Measurements from ENCODE around the gene ASCL3. TPM values are rescaled to one million over a fixed set of nuclear protein-coding genes. Genes with fewer than 3 reads are reported as not detected.
"Not testable (repeated sequence)": the region's sequence is repeated elsewhere in the genome, so short reads cannot be mapped to it uniquely, and the experiment has no call there.

ASCL3 gene
- total RNA-seq, 1 donor from 2014 or later: not detected

- Histone ChIP-seq H3K4me1 (no peaks in the 10 kb centered on the region), H3K27me3 (no peaks in the 10 kb centered on the region), H3K4me3 (no peak overlapping the region), H3K36me3 (no peaks in the 10 kb centered on the region), H3K9me3 (no peaks in the 10 kb centered on the region), H3K27ac (no peak overlapping the region)
- DNase-seq (ENCODE audit: low spot score in 2 of 2): peak in 1 of 2 donors; percentile 22
- no peak for TF ChIP-seq CTCF (IDR thresholded peaks at IDR 0.05)
- intact Hi-C loops (cut with DNase I): no loop called here
Observed at GRCh38 chr11:8937659-8938058, 5.2 kb downstream of the ASCL3 start.

GRCh38 chr11:8937159-8937558 lies 5.7 kb downstream of the ASCL3 start:
- peak in 1 of 2 donors; percentile 39 for DNase-seq (ENCODE audit: low spot score in 2 of 2)
- Histone ChIP-seq H3K4me1 (no peaks in the 10 kb centered on the region), H3K36me3 (no peaks in the 10 kb centered on the region), H3K9me3 (no peaks in the 10 kb centered on the region), H3K27me3 (no peaks in the 10 kb centered on the region), H3K27ac (no peak overlapping the region), H3K4me3 (no peak overlapping the region)
- intact Hi-C loops (cut with DNase I): no loop called here
- no peak for TF ChIP-seq CTCF (IDR thresholded peaks at IDR 0.05)

- H3K27ac ChIP-seq; H3K27me3 ChIP-seq; H3K9me3 ChIP-seq; intact Hi-C loops (cut with DNase I); DNase-seq (ENCODE audit: low spot score in 2 of 2); H3K4me1 ChIP-seq; H3K36me3 ChIP-seq; H3K4me3 ChIP-seq: not testable (repeated sequence)
Observed at GRCh38 chr11:8935789-8936188, 7.0 kb downstream of the ASCL3 start.

- no peak for TF ChIP-seq CTCF (IDR thresholded peaks at IDR 0.05)
- intact Hi-C loops (cut with DNase I): no loop called here
- DNase-seq (ENCODE audit: low spot score in 2 of 2): peak in 1 of 2 donors; percentile 16
- H3K27ac ChIP-seq: no peak overlapping the region
- no peak overlapping the region for H3K4me3 ChIP-seq
- H3K36me3 ChIP-seq: no peaks in the 10 kb centered on the region
- H3K9me3 ChIP-seq: no peaks in the 10 kb centered on the region
- H3K4me1 ChIP-seq: no peaks in the 10 kb centered on the region
- H3K27me3 ChIP-seq: no peaks in the 10 kb centered on the region
Observed at GRCh38 chr11:8934742-8935488, 7.9 kb downstream of the ASCL3 start.

- intact Hi-C loops (cut with DNase I): no loop called here
- H3K27me3 ChIP-seq: no peaks in the 10 kb centered on the region
- H3K4me1 ChIP-seq: no peaks in the 10 kb centered on the region
- no peak for TF ChIP-seq CTCF (IDR thresholded peaks at IDR 0.05)
- H3K9me3 ChIP-seq: no peaks in the 10 kb centered on the region
- no peak overlapping the region for H3K27ac ChIP-seq
- peak in 1 of 2 donors; percentile 8 for DNase-seq (ENCODE audit: low spot score in 2 of 2)
- H3K36me3 ChIP-seq: no peaks in the 10 kb centered on the region
- H3K4me3 ChIP-seq: no peak overlapping the region
Observed at GRCh38 chr11:8933931-8934330, 8.9 kb downstream of the ASCL3 start.

- H3K27ac ChIP-seq: no peak within 1 kb of the TSS
- no peaks in the 10 kb centered on the region for H3K27me3 ChIP-seq
- no peaks in the 10 kb centered on the region for H3K4me1 ChIP-seq
- no peaks in the 10 kb centered on the region for H3K36me3 ChIP-seq
- intact Hi-C loops (cut with DNase I): no loop called here
- no peak for DNase-seq (ENCODE audit: low spot score in 2 of 2)
- TF ChIP-seq CTCF (IDR thresholded peaks at IDR 0.05): no peak
- no peaks in the 10 kb centered on the region for H3K9me3 ChIP-seq
- no peak within 1 kb of the TSS for H3K4me3 ChIP-seq
Observed at GRCh38 chr11:8932564-8933180, 10.1 kb downstream of the ASCL3 start, which contains the start of gene C11orf16. Gene C11orf16 (minus strand): TSS chr11:8932947. CDS start chr11:8932308, 639 bp downstream.

Data from ascending aorta (tissue), 2 donors.